RPMI7951 (cell line): ENCODE data around the gene BRICD5. TPM values are rescaled to one million over a fixed set of nuclear protein-coding genes. Genes with fewer than 3 reads are reported as not detected.

Experiments used
- DNase-seq: peaks from one replicate; pipeline ENCODE4 v3.0.0-alpha.2; 2012; ENCODE audit warnings: low read depth
- total RNA-seq: library from RNA; depleted of rRNA; stranded (reverse); fragments of >200 nt; shearing (Covaris generic); gene quantifications from 2 replicates; pipeline ENCODE4 v1.2.3, GENCODE V29; 2014

Gene BRICD5
- total RNA-seq, 1 experiment from 2014 or later, result 0.96 TPM

GRCh38 chr16:2180962-2181923 lies 29.4 kb downstream of the BRICD5 start:
- DNase-seq, result no peak

GRCh38 chr16:2180461-2180860 lies 30.2 kb downstream of the BRICD5 start:
- no peak for DNase-seq

GRCh38 chr16:2179576-2179975 lies 31.1 kb downstream of the BRICD5 start:
- DNase-seq, result no peak

GRCh38 chr16:2179107-2179501 lies 31.6 kb downstream of the BRICD5 start:
- no peak for DNase-seq

- DNase-seq, result no peak
Measured at GRCh38 chr16:2178321-2179106, 32.1 kb downstream of the BRICD5 start.

- DNase-seq, result no peak
Measured at GRCh38 chr16:2177561-2177960, 33.1 kb downstream of the BRICD5 start.

GRCh38 chr16:2177101-2177500 lies 33.6 kb downstream of the BRICD5 start:
- no peak for DNase-seq

- no peak for DNase-seq
Measured at GRCh38 chr16:2176047-2176446, 34.6 kb downstream of the BRICD5 start.

- DNase-seq, result no peak
Measured at GRCh38 chr16:2175454-2175853, 35.2 kb downstream of the BRICD5 start.

GRCh38 chr16:2174396-2175131 lies 36.1 kb downstream of the BRICD5 start:
- no peak for DNase-seq

GRCh38 chr16:2173916-2174315 lies 36.7 kb downstream of the BRICD5 start:
- DNase-seq, result no peak

- no peak for DNase-seq
Measured at GRCh38 chr16:2173366-2173765, 37.3 kb downstream of the BRICD5 start.

GRCh38 chr16:2172688-2173335 lies 37.9 kb downstream of the BRICD5 start:
- DNase-seq, result no peak

GRCh38 chr16:2171601-2172178 lies 39.0 kb downstream of the BRICD5 start:
- no peak for DNase-seq

- DNase-seq, result no peak
Measured at GRCh38 chr16:2170587-2171435, 39.9 kb downstream of the BRICD5 start.

- no peak for DNase-seq
Measured at GRCh38 chr16:2170080-2170479, 40.6 kb downstream of the BRICD5 start.

GRCh38 chr16:2167068-2167638 lies 43.5 kb downstream of the BRICD5 start:
- no peak for DNase-seq

GRCh38 chr16:2166263-2167067 lies 44.2 kb downstream of the BRICD5 start:
- DNase-seq, result no peak

GRCh38 chr16:2165861-2166260 lies 44.8 kb downstream of the BRICD5 start:
- no peak for DNase-seq
